Measurements from ENCODE around the gene APC2. TPM values are rescaled to one million over a fixed set of nuclear protein-coding genes. Genes with fewer than 3 reads are reported as not detected.

The APC2 gene
- total RNA-seq, 2 donors from 2014 or later: 0.38 to 0.57 TPM

DNA sequence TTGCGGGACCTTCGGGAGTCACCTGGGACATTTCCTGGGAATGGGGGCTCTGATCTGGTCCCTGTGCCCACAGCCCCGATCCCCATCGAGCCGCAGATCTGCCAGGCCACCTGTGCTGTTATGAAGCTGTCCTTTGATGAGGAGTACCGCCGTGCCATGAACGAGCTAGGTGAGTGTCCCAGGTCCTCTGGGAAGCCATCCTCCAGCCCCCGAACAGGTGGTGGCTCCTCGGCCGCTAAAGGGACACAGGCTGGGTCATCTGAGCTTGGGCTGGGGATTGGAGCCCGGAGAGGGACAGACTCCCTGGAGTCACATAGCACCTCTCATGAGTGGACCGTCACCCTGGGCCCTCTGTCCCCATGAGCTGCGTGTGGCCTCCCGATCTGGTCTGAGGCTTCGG is 8.0 kb downstream of the APC2 start:
- no peak overlapping the region for H3K4me3 Mint-ChIP-seq
- no peak overlapping the region for H3K9ac ChIP-seq (ENCODE audit: extremely low read depth, low read length, poor library complexity, severe bottlenecking)
- 91 to 92% methylated on average over 11 to 16 of the region's 16 CpGs for WGBS, 2 experiments (ENCODE audit: insufficient coverage in 1 of 2, insufficient read length in 1 of 2)
- no peak overlapping the region for H3K4me3 ChIP-seq (ENCODE audit: low read length)
- TF ChIP-seq, protein P1, sequence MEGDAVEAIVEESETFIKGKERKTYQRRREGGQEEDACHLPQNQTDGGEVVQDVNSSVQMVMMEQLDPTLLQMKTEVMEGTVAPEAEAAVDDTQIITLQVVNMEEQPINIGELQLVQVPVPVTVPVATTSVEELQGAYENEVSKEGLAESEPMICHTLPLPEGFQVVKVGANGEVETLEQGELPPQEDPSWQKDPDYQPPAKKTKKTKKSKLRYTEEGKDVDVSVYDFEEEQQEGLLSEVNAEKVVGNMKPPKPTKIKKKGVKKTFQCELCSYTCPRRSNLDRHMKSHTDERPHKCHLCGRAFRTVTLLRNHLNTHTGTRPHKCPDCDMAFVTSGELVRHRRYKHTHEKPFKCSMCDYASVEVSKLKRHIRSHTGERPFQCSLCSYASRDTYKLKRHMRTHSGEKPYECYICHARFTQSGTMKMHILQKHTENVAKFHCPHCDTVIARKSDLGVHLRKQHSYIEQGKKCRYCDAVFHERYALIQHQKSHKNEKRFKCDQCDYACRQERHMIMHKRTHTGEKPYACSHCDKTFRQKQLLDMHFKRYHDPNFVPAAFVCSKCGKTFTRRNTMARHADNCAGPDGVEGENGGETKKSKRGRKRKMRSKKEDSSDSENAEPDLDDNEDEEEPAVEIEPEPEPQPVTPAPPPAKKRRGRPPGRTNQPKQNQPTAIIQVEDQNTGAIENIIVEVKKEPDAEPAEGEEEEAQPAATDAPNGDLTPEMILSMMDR (conservative IDR thresholded peaks at IDR 0.05): no peak
- H3K27ac Mint-ChIP-seq: no peak overlapping the region
- peaks cover 39% of the 10 kb centered on the region for H3K27me3 ChIP-seq (ENCODE audit: control insufficient read depth, insufficient read depth, low read length, poor library complexity, severe bottlenecking)
- H3K4me1 ChIP-seq (ENCODE audit: control insufficient read depth, insufficient read depth, low read length): no peaks in the 10 kb centered on the region
- no peaks in the 10 kb centered on the region for H3K9me3 Mint-ChIP-seq
- no peaks in the 10 kb centered on the region for H3K36me3 ChIP-seq (ENCODE audit: control insufficient read depth, insufficient read depth, low read length)
- no peak overlapping the region for H3K27ac ChIP-seq (ENCODE audit: low read depth, low read length)
- H3K4me1 Mint-ChIP-seq: no peaks in the 10 kb centered on the region
- H3K27me3 Mint-ChIP-seq (ENCODE audit: insufficient read depth): peaks cover 59% of the 10 kb centered on the region
- no peak for DNase-seq
- H3K36me3 Mint-ChIP-seq (ENCODE audit: low read depth): no peaks in the 10 kb centered on the region
- H3K9me3 ChIP-seq (ENCODE audit: control insufficient read depth, low read length): no peaks in the 10 kb centered on the region

DNA sequence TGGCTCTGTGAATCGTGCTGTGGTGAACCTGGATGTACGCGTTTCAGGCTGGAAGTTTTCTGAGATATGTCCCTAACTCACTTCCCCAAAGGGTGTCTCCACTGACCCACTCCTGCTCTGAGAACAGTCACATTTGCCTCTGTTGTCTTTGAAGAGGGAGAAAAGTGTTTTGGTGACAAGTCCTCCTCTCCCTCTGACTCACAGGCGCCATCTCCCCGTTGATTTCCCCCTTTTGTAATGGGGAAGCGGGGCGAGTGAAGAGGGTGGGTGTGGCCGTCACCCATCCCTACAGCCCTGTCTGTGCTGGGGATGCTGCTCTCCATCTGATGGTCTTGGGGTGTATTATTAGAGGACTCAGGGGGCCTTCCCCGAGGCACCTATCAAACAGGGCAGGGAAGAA is 9.6 kb downstream of the APC2 start:
- WGBS, 2 experiments (ENCODE audit: insufficient coverage in 1 of 2, insufficient read length in 1 of 2): 80 to 83% methylated on average over 1 to 9 of the region's 9 CpGs
- no peak overlapping the region for H3K4me3 ChIP-seq (ENCODE audit: low read length)
- H3K9ac ChIP-seq (ENCODE audit: extremely low read depth, low read length, poor library complexity, severe bottlenecking): no peak overlapping the region
- H3K27ac Mint-ChIP-seq: no peak overlapping the region
- TF ChIP-seq, protein P1 (conservative IDR thresholded peaks at IDR 0.05): no peak
- no peak for DNase-seq
- H3K9me3 Mint-ChIP-seq: no peaks in the 10 kb centered on the region
- no peak overlapping the region for H3K27ac ChIP-seq (ENCODE audit: low read depth, low read length)
- H3K27me3 ChIP-seq (ENCODE audit: control insufficient read depth, insufficient read depth, low read length, poor library complexity, severe bottlenecking): peaks cover 39% of the 10 kb centered on the region
- H3K36me3 ChIP-seq (ENCODE audit: control insufficient read depth, insufficient read depth, low read length): no peaks in the 10 kb centered on the region
- peaks cover 61% of the 10 kb centered on the region for H3K27me3 Mint-ChIP-seq (ENCODE audit: insufficient read depth)
- H3K4me3 Mint-ChIP-seq: no peak overlapping the region
- no peaks in the 10 kb centered on the region for H3K36me3 Mint-ChIP-seq (ENCODE audit: low read depth)
- H3K4me1 ChIP-seq (ENCODE audit: control insufficient read depth, insufficient read depth, low read length): no peaks in the 10 kb centered on the region
- no peaks in the 10 kb centered on the region for H3K4me1 Mint-ChIP-seq
- H3K9me3 ChIP-seq (ENCODE audit: control insufficient read depth, low read length): no peaks in the 10 kb centered on the region

DNA sequence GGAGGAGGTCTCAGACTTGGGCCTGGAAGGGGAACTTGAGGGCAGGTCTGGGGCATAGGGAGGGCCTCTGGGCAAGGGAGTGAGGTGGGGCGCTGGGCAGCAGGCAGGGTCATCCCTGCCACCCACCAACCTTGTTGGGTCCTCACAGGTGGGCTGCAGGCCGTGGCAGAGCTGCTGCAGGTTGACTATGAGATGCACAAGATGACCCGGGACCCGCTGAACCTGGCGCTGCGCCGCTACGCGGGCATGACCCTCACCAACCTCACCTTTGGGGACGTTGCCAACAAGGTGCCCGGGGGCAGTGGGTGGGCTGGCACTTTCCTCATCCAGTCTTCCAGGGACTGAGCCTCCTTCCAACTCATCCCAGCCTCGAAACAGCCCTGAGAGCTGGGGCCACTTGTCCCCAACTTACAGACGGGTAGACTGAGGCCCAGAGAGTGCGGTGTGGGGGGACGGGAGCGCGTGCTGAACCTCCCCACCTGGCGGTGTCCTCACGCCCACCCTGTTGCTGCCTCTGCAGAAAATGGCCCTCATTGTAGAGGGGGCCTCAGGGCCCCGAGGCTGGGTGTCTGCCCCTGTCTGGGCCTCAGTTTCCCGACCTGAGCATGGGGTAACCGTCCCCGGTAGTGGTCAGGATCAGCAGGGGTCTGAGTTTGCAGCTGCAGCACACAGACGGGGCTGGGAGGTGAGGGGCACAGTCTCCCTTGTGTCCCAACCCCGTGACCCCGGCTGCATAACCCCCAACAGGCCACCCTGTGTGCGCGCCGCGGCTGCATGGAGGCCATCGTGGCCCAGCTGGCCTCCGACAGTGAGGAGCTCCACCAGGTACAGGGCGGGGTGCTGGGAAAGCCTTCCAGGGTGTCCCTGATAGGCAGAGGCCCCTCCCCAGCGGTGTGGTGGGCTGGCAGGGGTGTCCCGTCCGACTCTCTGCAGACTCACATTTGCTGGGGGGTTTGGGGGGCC is 10.4 kb downstream of the APC2 start:
- H3K9me3 Mint-ChIP-seq: no peaks in the 10 kb centered on the region
- H3K36me3 ChIP-seq (ENCODE audit: control insufficient read depth, insufficient read depth, low read length): no peaks in the 10 kb centered on the region
- peaks cover 62% of the 10 kb centered on the region for H3K27me3 Mint-ChIP-seq (ENCODE audit: insufficient read depth)

More for the DNA sequence above, 10.4 kb downstream of the APC2 start:
- TF ChIP-seq, protein P1 (conservative IDR thresholded peaks at IDR 0.05): no peak
- H3K4me3 Mint-ChIP-seq: no peak overlapping the region
- Histone ChIP-seq H3K4me1 (ENCODE audit: control insufficient read depth, insufficient read depth, low read length) (no peaks in the 10 kb centered on the region), H3K9me3 (ENCODE audit: control insufficient read depth, low read length) (no peaks in the 10 kb centered on the region), H3K9ac (ENCODE audit: extremely low read depth, low read length, poor library complexity, severe bottlenecking) (no peak overlapping the region), H3K27ac (ENCODE audit: low read depth, low read length) (no peak overlapping the region), H3K27me3 (ENCODE audit: control insufficient read depth, insufficient read depth, low read length, poor library complexity, severe bottlenecking) (peaks cover 47% of the 10 kb centered on the region), H3K4me3 (ENCODE audit: low read length) (no peak overlapping the region)
- H3K36me3 Mint-ChIP-seq (ENCODE audit: low read depth): no peaks in the 10 kb centered on the region
- H3K27ac Mint-ChIP-seq: no peak overlapping the region
- no peak for DNase-seq
- no peaks in the 10 kb centered on the region for H3K4me1 Mint-ChIP-seq
- 88 to 92% methylated on average over 11 to 36 of the region's 36 CpGs for WGBS, 2 experiments (ENCODE audit: insufficient coverage in 1 of 2, insufficient read length in 1 of 2)

Data from endodermal cell (in vitro differentiated cells).